Heart right ventricle (tissue), 16 donors: ENCODE measurements around the gene RPL27A. TPM values are rescaled to one million over a fixed set of nuclear protein-coding genes. Genes with fewer than 3 reads are reported as not detected.

ENCODE experiments used
- ATAC-seq, 8 donors: fragments of 200-7000 bp; cut with Tn5 transposase; one replicate each; pipeline ENCODE4 v1.9.1; 2020; ENCODE audit warnings: mild to moderate bottlenecking in 8 of 8, moderate library complexity in 8 of 8, moderate number of reproducible peaks in 1 of 8
- DNase-seq, 2 donors: peaks; one replicate each; pipeline ENCODE4 v3.0.0-alpha.2; 2020
- H3K27ac ChIP-seq, 10 donors: fragments of 200-600 bp; sonication (generic) in 2 of 10; one replicate each; pipeline versions ENCODE4 v1.5.0 to v1.8.0; 2020 to 2022; ENCODE audit warnings: mild to moderate bottlenecking in 3 of 10
- H3K27me3 ChIP-seq, 7 donors: fragments of 200-600 bp; one replicate each; pipeline ENCODE4 v1.8.0; 2021 to 2022; ENCODE audit warnings: mild to moderate bottlenecking in 2 of 7
- H3K36me3 ChIP-seq, 9 donors: fragments of 200-600 bp; sonication (generic) in 1 of 9; one replicate each; pipeline versions ENCODE4 v1.5.0 to v1.8.0; 2020 to 2022; ENCODE audit warnings: mild to moderate bottlenecking in 2 of 9
- H3K4me1 ChIP-seq, 9 donors: fragments of 200-600 bp; sonication (generic) in 1 of 9; one replicate each; pipeline versions ENCODE4 v1.5.0 to v1.8.0; 2020 to 2022; ENCODE audit warnings: mild to moderate bottlenecking in 4 of 9
- H3K4me3 ChIP-seq, 10 donors: fragments of 200-600 bp; sonication (generic) in 2 of 10; one replicate each; pipeline versions ENCODE4 v1.5.0 to v1.8.0; 2020 to 2022; ENCODE audit warnings: mild to moderate bottlenecking in 7 of 10, moderate library complexity in 2 of 10
- H3K9me3 ChIP-seq, 11 donors: fragments of 200-600 bp in 10 of 11; sonication (generic) in 2 of 11; one replicate each; pipeline versions ENCODE4 v1.5.0 to v1.8.0; 2013 to 2022; ENCODE audit warnings: mild to moderate bottlenecking in 2 of 11, control low read depth in 1 of 11, moderate library complexity in 1 of 11
- WGBS, 2 donors: extraction: QIAGEN DNeasy Blood & Tissue Kit; methylation state at CpG; one replicate each; pipeline ENCODE4 v1.1.7; 2013; ENCODE audit warnings: inconsistent platforms in 1 of 2; 5-methylcytosine and 5-hydroxymethylcytosine counted together
- intact Hi-C, 10 donors: fragments of 100-400 bp; cut with DNase I; formaldehyde crosslinking; loops; one replicate each; pipeline versions ENCODE4 v1.11.1 to v1.14.2; 2022
- polyA plus RNA-seq, 2 donors: library from polyadenylated mRNA; stranded (reverse); fragments of 200-250 nt; gene quantifications; one replicate each; pipeline ENCODE4 v1.2.3, GENCODE V29; 2013
- total RNA-seq, 10 donors: library from RNA; stranded (reverse); fragmentation: NEBNext Ultra II Directional in 3 of 10; extraction: Animal tissue kit (Norgen Biotek cat#: 25700) in 3 of 10; gene quantifications; one replicate each; pipeline versions ENCODE4 v1.2.1 to v1.2.4, GENCODE V29; 2021 to 2023
- TF ChIP-seq, protein P1 (sequence below), 9 donors: fragments of 200-600 bp; sonication (generic) in 2 of 9; IDR thresholded peaks; one replicate each; pipeline versions ENCODE4 v1.5.0 to v1.8.0; 2021 to 2022; ENCODE audit warnings: antibody characterized with exemption in 9 of 9, mild to moderate bottlenecking in 5 of 9, moderate library complexity in 1 of 9
- donor health status: Arrhythmogenic right ventricular cardiomyopathy.
- donor health status: ischemic (EF 13 %, LVEDD 7.1; RV severe dilation, severe dysfunction).
- donor health status: healthy with polysubstance abuse.
- donor health status: DM: no; HTN: yes; CAD: no.
- donor health status: DM: no; HTN: no; CAD: no.
- donor health status: ischemic (EF 25% LVEDD 6.9; RV normal size, moderate dysfunction).
- donor health status: ischemic (EF 25% LVEDD 5.7; RV mildly dilated, moderate dysfunction).
- donor health status: healthy.
- donor health status: DM: yes; HTN: yes; CAD: no.
- donor health status: Ischemic cardiomyopathy.
- donor health status: ischemic (EF 35%, LVEDD 5.7; RV mildly dilated, moderate dysfunction).
- donor health status: nonischemic (EF 11% LVEDD 7.7; RV severe dilation, severe dysfunction).
- donor health status: DM: yes; HTN: yes; CAD: no.
- donor health status: PGD.
- donor health status: ischemic (EF 29% LVEDD 5.4; RV normal size, mild dysfunction).
- donor health status: nonischemic (EF 23%, LVEDD 6.1; RV moderate dilation, normal function).

Gene RPL27A
- total and polyA plus RNA-seq, 12 donors = 317 to 2,131 (median 429) TPM

DNA sequence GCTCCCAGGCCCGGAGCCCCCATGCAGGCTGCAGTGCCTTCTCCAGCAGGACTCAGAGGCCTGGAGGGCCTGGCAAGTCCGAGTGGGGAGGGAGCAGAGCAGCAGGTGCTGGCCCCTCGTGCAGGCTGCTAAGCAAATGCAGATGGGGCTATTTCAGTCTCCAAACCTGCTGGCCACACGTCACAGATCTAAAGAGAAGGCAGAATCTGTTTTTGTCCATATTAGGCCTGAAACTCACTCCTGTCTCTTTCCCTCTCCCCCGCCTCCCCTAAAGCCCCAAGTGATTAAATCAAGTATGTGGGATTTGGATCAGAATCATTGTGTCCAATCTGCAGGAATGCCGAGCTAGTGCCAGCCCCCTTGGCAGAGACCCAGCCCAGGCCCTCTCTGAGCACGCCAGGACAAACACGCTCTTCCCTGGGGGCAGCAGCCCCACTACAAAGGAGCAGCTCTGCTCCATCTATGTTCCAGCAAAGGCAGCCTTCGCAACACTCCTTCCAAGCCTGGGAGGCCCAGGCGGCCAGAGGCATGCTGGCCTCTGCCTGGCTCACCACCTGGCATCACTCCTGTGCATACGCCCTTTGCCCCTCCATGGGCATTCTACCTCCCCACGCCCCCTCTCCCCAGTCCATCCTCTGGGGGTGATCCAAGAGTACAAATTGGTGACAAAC lies 26.5 kb downstream of the RPL27A start:
- Histone ChIP-seq H3K27me3 (no peaks in the 10 kb centered on the region), H3K4me1 (peaks cover 26 to 50% (median 45%) of the 10 kb centered on the region in 9 donors), H3K36me3 (peaks cover 0 to 68% (median 0%) of the 10 kb centered on the region in 9 donors), H3K27ac (peak overlapping the region; percentile 27 to 89 (median 84)), H3K4me3 (no peak overlapping the region), H3K9me3 (no peaks in the 10 kb centered on the region)
- intact Hi-C loops = loop anchor here in 2 of 10 donors (5.0 kb wide), 2 partner anchors 98 to 103 kb away; a partner anchor contains a TSS
- WGBS, 2 donors = 20 to 30% methylated on average over 12 of the region's 12 CpGs
- TF ChIP-seq, protein P1, sequence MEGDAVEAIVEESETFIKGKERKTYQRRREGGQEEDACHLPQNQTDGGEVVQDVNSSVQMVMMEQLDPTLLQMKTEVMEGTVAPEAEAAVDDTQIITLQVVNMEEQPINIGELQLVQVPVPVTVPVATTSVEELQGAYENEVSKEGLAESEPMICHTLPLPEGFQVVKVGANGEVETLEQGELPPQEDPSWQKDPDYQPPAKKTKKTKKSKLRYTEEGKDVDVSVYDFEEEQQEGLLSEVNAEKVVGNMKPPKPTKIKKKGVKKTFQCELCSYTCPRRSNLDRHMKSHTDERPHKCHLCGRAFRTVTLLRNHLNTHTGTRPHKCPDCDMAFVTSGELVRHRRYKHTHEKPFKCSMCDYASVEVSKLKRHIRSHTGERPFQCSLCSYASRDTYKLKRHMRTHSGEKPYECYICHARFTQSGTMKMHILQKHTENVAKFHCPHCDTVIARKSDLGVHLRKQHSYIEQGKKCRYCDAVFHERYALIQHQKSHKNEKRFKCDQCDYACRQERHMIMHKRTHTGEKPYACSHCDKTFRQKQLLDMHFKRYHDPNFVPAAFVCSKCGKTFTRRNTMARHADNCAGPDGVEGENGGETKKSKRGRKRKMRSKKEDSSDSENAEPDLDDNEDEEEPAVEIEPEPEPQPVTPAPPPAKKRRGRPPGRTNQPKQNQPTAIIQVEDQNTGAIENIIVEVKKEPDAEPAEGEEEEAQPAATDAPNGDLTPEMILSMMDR (IDR thresholded peaks at IDR 0.05) = no peak
- peak; percentile 57 to 77 (median 74) for ATAC-seq
- DNase-seq = peak; percentile 80 to 91

DNA sequence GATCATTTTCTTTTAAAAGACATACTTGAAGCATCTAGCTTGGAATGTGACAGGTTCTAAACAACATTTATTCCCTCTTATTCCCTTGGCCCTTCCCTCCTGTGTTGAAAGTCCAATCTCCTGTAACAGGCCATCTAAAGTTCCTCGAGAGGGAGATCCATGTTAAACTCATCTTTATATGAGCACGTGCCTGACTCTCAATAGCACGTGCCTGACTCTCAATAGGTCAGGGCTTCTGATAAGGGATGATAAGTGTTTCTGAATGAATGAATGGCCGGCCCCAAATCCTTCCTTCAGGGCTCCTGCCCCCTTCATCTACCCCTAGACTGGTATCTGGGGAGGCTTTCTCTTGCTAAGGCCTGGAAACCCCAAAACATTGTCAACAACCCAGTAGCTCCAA lies 27.2 kb downstream of the RPL27A start:
- Histone ChIP-seq H3K9me3 (no peaks in the 10 kb centered on the region), H3K36me3 (peaks cover 0 to 66% (median 0%) of the 10 kb centered on the region in 9 donors), H3K4me3 (no peak overlapping the region), H3K27me3 (no peaks in the 10 kb centered on the region), H3K27ac (peak overlapping the region in 9 of 10 donors; percentile 57 to 89 (median 84)), H3K4me1 (peaks cover 28 to 57% (median 49%) of the 10 kb centered on the region in 9 donors)
- 75 to 80% methylated on average over 4 of the region's 4 CpGs for WGBS, 2 donors
- DNase-seq = no peak
- ATAC-seq = no peak
- intact Hi-C loops = loop anchor here in 2 of 10 donors (5.0 kb wide), 2 partner anchors 98 to 103 kb away; a partner anchor contains a TSS
- TF ChIP-seq, protein P1 (IDR thresholded peaks at IDR 0.05) = no peak

DNA sequence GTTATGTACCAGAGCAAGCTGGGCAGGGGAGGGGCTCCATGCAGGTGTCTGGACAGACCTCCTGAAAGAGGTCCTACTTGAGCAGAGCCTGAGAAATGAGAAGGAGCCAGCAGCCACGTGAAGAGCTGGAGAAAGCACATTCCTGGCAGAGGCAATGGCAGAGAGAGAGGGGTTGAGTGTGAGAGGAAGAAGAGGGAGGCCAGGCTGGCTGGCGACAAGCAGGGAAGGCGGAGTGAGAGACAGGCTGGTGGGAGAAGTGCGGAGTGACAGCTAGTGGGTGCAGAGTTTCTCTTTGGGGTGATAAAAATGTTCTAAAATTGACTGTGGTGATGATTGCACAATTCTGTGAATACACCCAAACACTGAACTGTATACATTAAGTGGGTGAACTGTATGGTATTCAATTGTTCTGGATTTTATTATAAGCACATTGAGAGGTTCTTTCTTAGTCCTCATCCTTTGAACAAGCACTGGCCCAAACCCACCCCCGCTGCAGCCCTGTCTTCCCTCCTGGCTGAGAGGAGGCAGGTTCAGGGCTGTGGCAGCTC lies 29.4 kb downstream of the RPL27A start:
- WGBS, 2 donors = 78 to 85% methylated on average over 5 of the region's 5 CpGs
- H3K4me1 ChIP-seq = peaks cover 32 to 71% (median 67%) of the 10 kb centered on the region in 9 donors
- TF ChIP-seq, protein P1 (IDR thresholded peaks at IDR 0.05) = no peak
- no peaks in the 10 kb centered on the region for H3K27me3 ChIP-seq
- H3K4me3 ChIP-seq = no peak overlapping the region
- DNase-seq (no peak), ATAC-seq (no peak)
- peaks cover 0 to 66% (median 1%) of the 10 kb centered on the region in 9 donors for H3K36me3 ChIP-seq
- no peaks in the 10 kb centered on the region for H3K9me3 ChIP-seq
- intact Hi-C loops = no loop called here
- peak overlapping the region in 1 of 10 donors; percentile 18 for H3K27ac ChIP-seq

DNA sequence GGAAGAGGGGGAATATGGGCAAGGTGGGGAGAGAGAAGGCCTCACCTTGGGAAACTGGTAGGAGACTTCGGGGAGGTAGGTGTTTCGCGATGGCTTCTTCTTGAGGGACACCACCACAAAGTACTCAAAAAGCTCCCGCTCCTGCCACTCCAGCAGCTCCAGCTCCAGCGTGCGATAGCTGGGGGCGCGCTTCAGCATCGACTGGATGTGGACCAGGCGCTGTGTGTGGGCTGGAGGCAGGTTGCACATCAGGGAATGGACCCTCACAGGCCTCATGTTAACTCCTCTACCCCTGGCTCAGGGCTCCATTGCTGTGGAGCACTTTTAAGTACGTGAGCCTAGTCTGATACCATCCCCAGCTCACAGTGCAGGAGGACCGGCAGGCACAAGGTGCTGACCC lies 29.9 kb downstream of the RPL27A start:
- ATAC-seq (no peak), DNase-seq (no peak)
- Histone ChIP-seq H3K4me1 (peaks cover 32 to 71% (median 67%) of the 10 kb centered on the region in 9 donors), H3K27ac (no peak overlapping the region), H3K27me3 (no peaks in the 10 kb centered on the region), H3K4me3 (no peak overlapping the region), H3K9me3 (no peaks in the 10 kb centered on the region), H3K36me3 (peaks cover 0 to 66% (median 5%) of the 10 kb centered on the region in 9 donors)
- TF ChIP-seq, protein P1 (IDR thresholded peaks at IDR 0.05) = no peak
- intact Hi-C loops = no loop called here
- 95 to 96% methylated on average over 12 of the region's 12 CpGs for WGBS, 2 donors
